Measurements from ENCODE around the gene CD274. TPM values are rescaled to one million over a fixed set of nuclear protein-coding genes. Genes with fewer than 3 reads are reported as not detected.

CD274 gene
- total RNA-seq, 1 donor from 2014 or later: 21.4 TPM

DNA sequence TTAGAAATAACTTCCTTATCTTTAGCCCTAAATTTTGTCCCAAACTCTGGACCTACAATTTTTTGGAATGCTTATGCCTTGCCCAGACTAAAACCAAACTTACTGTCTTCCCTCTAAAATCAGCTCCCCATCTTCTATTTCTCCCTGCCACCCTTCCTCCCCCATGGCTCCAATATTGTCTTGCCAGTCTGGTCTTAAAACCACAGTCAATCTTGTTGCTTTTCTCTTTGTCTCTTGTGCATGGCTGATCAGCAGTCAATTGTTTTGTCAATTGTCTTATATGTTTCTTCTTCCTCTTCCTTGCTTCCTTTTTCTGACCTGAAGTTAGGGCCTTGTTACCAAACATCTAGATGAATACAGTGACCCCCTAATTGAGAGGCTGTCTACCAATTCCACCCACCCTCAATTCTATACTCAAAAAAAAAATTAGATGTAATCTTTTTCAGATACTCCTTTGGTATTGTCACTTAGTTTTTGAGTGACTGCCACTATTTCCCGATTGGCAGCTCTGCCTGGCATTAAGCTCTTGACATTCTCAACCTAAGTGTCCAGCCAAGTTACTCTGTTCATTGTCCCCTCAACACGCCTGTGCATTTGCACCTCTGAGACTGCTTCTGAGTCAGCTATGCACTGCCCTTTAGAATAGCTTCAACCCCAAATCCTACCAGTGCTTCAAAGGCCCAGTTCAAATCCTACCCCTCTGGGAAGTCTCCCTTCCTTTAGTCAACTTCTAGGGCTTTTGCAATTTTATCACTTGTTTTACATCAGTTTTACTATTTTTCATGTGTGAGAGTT, 62.5 kb downstream of the CD274 start:
- peaks cover 73% of the 10 kb centered on the region for H3K4me1 Mint-ChIP-seq (ENCODE audit: low read depth, unreplicated experiment)
- peaks cover 64% of the 10 kb centered on the region for H3K4me1 ChIP-seq (ENCODE audit: insufficient read depth, low read length)
- H3K4me3 ChIP-seq (ENCODE audit: insufficient read depth, low read depth, low read length): no peak overlapping the region
- H3K27ac Mint-ChIP-seq (ENCODE audit: unreplicated experiment): no peak overlapping the region
- H4K20me1 ChIP-seq (ENCODE audit: insufficient read depth, low read length): no peaks in the 10 kb centered on the region
- H3K27me3 Mint-ChIP-seq (ENCODE audit: low read depth, unreplicated experiment): no peaks in the 10 kb centered on the region
- H3K4me3 Mint-ChIP-seq (ENCODE audit: unreplicated experiment): peak overlapping the region; percentile 77
- H3K9me3 Mint-ChIP-seq (ENCODE audit: unreplicated experiment): peaks cover 7% of the 10 kb centered on the region
- peaks cover 7% of the 10 kb centered on the region for H3K36me3 Mint-ChIP-seq (ENCODE audit: low read depth, unreplicated experiment)
- no peak overlapping the region for H2AFZ ChIP-seq (ENCODE audit: low read depth, low read length)
- DNase-seq (ENCODE audit: low read depth) (no peak), FAIRE-seq (no peak)
- H3K36me3 ChIP-seq (ENCODE audit: insufficient read depth, low read length): no peaks in the 10 kb centered on the region
- H3K27me3 ChIP-seq (ENCODE audit: insufficient read depth, low read length): no peaks in the 10 kb centered on the region
- H3K9me3 ChIP-seq (ENCODE audit: insufficient read depth, low read depth, low read length): no peaks in the 10 kb centered on the region
- no peak overlapping the region for H3K9ac ChIP-seq (ENCODE audit: low read length)
- peaks cover 64% of the 10 kb centered on the region for H3K79me2 ChIP-seq (ENCODE audit: insufficient read depth, low read length)
- H3K4me2 ChIP-seq (ENCODE audit: low read length): peak overlapping the region; percentile 88
- TF ChIP-seq, protein P1, sequence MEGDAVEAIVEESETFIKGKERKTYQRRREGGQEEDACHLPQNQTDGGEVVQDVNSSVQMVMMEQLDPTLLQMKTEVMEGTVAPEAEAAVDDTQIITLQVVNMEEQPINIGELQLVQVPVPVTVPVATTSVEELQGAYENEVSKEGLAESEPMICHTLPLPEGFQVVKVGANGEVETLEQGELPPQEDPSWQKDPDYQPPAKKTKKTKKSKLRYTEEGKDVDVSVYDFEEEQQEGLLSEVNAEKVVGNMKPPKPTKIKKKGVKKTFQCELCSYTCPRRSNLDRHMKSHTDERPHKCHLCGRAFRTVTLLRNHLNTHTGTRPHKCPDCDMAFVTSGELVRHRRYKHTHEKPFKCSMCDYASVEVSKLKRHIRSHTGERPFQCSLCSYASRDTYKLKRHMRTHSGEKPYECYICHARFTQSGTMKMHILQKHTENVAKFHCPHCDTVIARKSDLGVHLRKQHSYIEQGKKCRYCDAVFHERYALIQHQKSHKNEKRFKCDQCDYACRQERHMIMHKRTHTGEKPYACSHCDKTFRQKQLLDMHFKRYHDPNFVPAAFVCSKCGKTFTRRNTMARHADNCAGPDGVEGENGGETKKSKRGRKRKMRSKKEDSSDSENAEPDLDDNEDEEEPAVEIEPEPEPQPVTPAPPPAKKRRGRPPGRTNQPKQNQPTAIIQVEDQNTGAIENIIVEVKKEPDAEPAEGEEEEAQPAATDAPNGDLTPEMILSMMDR (IDR thresholded peaks at IDR 0.05; ENCODE audit: insufficient read depth, low read depth, low read length): no peak
- TF ChIP-seq EZH2 (IDR thresholded peaks at IDR 0.05; ENCODE audit: insufficient read depth, low read length): no peak
- peak overlapping the region; percentile 97 for H3K27ac ChIP-seq (ENCODE audit: low read depth, low read length)

DNA sequence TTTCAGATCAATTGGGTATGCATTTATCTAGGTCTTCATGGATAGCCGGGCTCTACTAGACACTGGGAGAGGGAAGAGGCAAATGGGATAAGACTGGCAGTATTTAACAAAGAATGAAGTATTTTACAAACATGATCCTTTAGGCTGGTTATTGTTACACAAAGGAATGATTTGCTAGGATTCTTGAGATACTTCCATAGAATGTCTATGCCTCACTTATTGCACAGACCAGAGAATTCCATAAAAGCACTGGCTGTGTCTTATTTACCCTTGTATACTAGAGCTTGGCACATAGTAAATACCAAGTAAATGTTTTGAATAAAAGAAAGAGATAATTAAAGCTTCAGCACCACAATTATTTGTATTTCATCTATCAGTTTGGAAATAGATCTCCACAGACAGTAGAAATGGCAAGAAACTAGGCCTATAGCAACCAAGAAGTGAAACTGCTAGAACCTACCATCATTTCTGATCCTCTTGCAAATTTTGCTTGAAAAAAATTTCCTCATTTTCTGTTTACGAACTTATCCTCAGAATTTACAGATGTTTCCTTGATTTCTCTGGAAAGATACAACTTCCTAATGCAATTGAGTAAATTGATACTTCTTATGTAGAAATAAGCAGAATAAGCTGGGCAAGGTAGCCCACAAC, 63.7 kb downstream of the CD274 start:
- Histone ChIP-seq H3K27ac (ENCODE audit: low read depth, low read length) (peak overlapping the region; percentile 28), H3K27me3 (ENCODE audit: insufficient read depth, low read length) (no peaks in the 10 kb centered on the region), H3K4me2 (ENCODE audit: low read length) (peak overlapping the region; percentile 88), H2AFZ (ENCODE audit: low read depth, low read length) (no peak overlapping the region), H3K79me2 (ENCODE audit: insufficient read depth, low read length) (peaks cover 66% of the 10 kb centered on the region), H3K9me3 (ENCODE audit: insufficient read depth, low read depth, low read length) (no peaks in the 10 kb centered on the region), H3K4me3 (ENCODE audit: insufficient read depth, low read depth, low read length) (no peak overlapping the region), H3K4me1 (ENCODE audit: insufficient read depth, low read length) (peaks cover 63% of the 10 kb centered on the region), H3K36me3 (ENCODE audit: insufficient read depth, low read length) (no peaks in the 10 kb centered on the region), H3K9ac (ENCODE audit: low read length) (no peak overlapping the region), H4K20me1 (ENCODE audit: insufficient read depth, low read length) (no peaks in the 10 kb centered on the region)
- Mint-ChIP-seq H3K36me3 (ENCODE audit: low read depth, unreplicated experiment) (peaks cover 9% of the 10 kb centered on the region), H3K4me1 (ENCODE audit: low read depth, unreplicated experiment) (peaks cover 70% of the 10 kb centered on the region), H3K27ac (ENCODE audit: unreplicated experiment) (peak overlapping the region; percentile 64), H3K4me3 (ENCODE audit: unreplicated experiment) (peak overlapping the region; percentile 10), H3K9me3 (ENCODE audit: unreplicated experiment) (peaks cover 7% of the 10 kb centered on the region), H3K27me3 (ENCODE audit: low read depth, unreplicated experiment) (no peaks in the 10 kb centered on the region)
- no peak for DNase-seq (ENCODE audit: low read depth)
- TF ChIP-seq, protein P1 (IDR thresholded peaks at IDR 0.05; ENCODE audit: insufficient read depth, low read depth, low read length): no peak
- no peak for TF ChIP-seq EZH2 (IDR thresholded peaks at IDR 0.05; ENCODE audit: insufficient read depth, low read length)
- no peak for FAIRE-seq
